HG03432 (cell line): ENCODE data around the gene GID8.
"Not testable (repeated sequence)": the region's sequence is repeated elsewhere in the genome, so short reads cannot be mapped to it uniquely, and the experiment has no call there.

Experiments
- ATAC-seq: cut with Tn5 transposase; IDR thresholded peaks from one replicate; pipeline ENCODE4 v1.9.1; 2021; ENCODE audit warnings: mild to moderate bottlenecking, moderate library complexity; ENCODE audit not compliant: unreplicated experiment

GID8 gene

GRCh38 chr20:62956387-62957135 is 18.6 kb downstream of the GID8 start:
- no peak for ATAC-seq

- no peak for ATAC-seq
Measured at GRCh38 chr20:62957136-62958117, 19.5 kb downstream of the GID8 start.

- no peak for ATAC-seq
Measured at GRCh38 chr20:62958388-62959100, 20.6 kb downstream of the GID8 start.

DNA sequence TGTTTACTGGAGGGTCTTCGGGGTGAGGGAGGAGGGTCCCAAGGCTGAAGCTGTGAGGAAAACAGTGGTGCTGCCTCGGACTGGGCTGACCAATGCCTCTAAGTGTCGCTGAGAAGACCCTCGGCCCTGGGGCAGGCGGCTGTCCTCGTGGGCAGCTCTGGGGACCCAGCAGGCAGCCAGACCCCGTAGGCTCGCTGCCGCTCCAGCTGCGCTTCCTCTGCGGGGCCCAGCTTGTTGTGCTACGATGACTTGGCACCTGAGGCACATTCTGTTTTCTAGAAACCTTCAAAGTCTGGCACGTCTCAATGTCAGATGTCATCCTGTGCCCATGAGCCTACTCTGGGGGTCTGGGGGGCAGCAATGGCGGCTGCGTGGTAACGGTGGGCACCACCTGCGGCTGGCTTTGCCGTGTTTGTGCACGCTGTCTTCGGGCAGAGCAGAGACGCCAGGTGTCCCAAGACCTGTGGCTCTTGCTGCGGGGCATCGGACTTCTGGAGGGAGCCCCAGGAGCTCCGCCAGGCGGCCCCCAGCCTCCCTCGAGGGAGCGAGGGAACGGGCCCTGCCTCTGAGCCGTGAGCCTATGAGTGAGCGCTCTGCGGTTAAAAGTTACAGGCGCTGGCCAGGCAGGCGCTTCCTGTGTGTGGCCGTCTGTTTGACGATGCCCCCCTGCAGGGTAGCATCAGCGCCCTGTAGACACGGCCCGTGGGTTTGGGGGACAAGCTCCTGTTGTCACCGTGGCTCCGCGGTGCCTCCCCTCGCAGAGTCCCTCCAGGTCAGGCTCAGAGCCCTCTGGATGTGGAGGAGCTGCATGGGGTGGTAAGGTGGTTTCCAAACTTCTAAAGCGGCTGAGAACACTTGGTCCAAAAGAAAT is 21.4 kb downstream of the GID8 start:
- no peak for ATAC-seq

GRCh38 chr20:62959998-62960436 is 22.1 kb downstream of the GID8 start:
- ATAC-seq = no peak

DNA sequence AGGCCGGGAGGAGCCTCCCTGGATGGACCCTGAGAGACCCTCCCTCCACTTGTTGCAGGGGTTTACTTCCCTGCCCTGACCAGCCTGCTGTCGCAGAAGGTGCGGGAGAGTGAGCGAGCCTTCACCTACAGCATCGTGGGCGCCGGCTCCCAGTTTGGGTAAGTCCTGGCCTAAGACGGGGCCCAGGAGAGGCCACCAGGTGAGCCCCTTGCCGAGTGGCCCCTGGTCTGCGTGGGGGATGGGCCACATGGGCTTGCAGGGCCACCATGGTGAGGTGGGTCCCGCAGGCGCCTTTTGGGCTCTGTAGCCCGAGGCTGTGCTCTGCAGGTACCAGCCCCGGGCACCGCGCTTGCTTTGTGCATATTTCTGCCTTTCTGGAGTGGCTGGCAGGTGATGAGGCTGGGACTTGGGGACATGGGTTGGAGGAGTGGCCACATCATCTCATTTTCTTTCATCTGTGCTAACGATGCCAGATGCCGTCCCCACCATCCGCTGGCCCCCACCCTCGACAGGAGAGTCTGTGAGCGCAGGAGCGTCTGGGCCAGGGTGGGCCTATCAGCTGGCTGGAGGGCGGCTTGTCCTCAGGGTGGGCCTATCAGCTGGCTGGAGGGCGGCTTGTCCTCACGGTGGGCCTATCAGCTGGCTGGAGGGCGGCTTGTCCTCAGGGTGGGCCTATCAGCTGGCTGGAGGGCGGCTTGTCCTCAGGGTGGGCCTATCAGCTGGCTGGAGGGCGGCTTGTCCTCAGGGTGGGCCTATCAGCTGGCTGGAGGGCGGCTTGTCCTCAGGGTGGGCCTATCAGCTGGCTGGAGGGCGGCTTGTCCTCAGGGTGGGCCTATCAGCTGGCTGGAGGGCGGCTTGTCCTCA is 22.7 kb downstream of the GID8 start:
- not testable (repeated sequence) for ATAC-seq

DNA sequence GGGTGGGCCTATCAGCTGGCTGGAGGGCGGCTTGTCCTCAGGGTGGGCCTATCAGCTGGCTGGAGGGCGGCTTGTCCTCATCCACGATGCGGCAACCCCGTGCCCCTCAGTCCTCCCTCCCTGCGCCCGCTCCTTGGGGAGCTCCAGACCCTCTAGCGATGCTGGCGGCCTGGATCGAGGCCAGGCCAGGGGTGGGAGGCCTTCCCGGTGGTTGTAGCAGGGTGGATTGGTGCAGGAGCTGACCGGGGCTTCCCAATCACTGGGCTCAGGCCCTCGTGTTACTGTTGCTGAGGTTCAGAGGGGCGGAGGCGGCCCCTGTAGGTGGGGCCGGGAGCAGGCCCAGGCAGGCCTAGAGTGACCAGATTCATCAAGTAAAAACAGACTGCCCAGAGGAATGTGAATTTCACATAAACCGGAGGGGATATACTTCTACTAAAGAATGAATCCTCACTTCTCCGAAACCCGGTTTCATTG is 23.4 kb downstream of the GID8 start:
- ATAC-seq = no peak

DNA sequence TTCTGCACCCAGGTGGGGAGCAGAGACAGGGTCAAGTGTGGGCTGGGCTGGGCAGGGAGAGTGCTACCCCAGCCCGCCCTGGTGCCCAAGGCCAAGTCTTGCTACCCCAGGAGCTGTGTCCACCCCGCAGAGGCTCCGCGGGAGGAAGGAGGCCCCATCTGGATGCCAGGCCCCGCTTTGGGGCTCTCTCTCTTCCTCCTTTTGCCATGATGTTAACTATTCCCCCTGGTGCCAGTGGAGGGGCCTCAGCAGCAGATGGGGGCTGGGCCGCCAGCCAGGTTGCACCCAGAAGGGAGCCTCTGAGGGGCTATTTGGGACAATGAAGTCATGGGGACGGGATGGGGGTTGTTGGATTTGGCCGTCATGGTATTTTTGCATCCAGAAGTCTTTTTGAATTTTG is 23.9 kb downstream of the GID8 start:
- ATAC-seq = no peak

DNA sequence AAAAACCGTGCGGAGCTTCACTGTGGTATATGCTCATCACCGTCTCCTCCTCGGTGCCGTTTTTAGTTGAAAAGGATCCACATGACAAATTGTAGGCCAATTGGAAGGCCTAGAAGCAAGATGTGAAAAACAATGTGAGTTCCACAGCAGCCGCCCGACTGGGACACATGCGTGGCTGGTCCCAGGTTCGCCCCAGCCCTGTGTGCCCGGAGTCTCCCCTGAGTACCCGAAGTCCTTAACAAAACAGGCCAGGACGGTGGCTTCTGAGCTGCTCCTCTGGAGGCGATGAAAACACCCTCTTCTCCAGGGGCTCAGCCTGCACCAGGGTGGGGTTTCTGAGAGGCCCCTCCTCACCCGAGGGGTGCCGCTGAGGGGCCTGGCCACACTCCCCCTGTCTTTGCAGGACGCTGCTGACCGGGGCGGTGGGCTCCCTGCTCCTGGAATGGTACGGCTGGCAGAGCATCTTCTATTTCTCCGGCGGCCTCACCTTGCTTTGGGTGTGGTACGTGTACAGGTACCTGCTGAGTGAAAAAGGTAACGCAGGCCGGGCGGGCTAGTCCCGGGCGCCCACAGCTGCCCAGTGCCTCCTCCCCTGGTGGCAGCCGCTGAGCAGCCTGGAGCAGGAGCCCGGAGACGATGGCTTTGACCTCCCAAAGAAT is 24.4 kb downstream of the GID8 start:
- ATAC-seq = no peak

DNA sequence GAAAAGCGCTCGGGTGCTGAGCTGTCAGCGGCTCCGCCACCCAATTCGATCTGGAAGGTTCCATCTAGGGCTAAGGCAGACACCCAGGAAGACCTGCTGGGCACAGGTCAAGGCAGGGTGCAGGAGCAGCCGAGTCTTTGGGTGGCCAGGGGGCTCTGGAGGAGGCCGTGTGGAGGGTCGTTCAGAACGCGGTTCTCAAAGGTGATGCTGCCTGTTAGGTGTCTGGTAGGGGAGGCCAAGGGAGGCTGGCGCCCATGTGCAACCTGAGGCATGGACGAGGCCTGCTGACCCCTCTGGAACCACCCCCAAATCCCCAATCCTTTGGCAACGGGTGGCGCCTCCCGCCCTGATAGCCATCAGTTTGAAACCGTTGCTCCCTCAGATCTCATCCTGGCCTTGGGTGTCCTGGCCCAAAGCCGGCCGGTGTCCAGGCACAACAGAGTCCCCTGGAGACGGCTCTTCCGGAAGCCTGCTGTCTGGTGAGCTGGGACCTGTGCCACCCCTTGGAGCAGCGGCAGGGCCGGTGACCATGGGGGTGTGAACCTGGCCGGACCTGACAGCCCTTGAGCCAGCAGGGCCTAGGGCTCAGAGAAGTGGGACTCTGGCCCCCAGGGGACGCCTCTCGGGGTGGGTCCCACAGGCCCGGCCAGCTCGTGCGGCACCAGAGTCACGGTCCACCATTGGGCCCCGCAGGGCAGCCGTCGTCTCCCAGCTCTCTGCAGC is 25.1 kb downstream of the GID8 start:
- no peak for ATAC-seq

- ATAC-seq = no peak
Measured at GRCh38 chr20:62963614-62964397, 25.9 kb downstream of the GID8 start.

DNA sequence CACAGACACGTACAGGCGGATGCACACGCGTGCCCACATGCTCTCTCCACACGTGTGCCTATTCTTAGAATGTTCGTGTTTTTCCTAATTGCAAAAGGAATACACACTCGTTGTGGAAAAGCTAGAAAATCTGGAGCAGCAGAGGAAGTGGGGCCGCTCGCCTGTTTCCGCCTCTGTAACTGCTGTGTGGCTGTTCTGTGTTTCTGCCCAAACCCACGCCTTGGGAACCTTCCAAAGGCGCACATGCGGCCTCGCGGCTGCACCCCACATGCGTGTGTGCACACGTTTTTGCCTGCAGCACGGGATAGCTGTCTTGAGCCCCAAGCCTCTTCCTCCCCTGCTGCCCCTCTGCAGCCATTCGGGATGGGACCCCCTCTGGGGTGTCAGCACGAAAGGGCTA is 26.8 kb downstream of the GID8 start:
- no peak for ATAC-seq

DNA sequence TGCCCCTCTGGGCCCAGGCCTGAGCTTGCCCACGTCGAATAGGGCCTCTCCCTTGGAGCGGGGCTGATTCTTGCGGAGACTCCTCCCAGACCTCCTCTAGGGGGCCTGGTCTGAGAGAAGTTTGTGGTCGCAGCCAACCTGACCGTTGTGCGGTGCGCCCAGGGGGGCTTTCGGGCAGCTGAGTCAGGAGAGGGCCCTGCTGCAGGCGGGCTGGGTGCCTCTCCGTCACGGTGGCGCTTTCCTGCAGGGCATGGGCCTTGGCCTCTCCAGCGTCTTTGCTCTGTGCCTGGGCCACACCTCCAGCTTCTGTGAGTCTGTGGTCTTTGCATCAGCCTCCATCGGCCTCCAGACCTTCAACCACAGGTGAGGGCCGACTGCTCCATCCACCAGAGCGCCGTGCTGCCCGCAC is 27.4 kb downstream of the GID8 start:
- ATAC-seq = no peak

DNA sequence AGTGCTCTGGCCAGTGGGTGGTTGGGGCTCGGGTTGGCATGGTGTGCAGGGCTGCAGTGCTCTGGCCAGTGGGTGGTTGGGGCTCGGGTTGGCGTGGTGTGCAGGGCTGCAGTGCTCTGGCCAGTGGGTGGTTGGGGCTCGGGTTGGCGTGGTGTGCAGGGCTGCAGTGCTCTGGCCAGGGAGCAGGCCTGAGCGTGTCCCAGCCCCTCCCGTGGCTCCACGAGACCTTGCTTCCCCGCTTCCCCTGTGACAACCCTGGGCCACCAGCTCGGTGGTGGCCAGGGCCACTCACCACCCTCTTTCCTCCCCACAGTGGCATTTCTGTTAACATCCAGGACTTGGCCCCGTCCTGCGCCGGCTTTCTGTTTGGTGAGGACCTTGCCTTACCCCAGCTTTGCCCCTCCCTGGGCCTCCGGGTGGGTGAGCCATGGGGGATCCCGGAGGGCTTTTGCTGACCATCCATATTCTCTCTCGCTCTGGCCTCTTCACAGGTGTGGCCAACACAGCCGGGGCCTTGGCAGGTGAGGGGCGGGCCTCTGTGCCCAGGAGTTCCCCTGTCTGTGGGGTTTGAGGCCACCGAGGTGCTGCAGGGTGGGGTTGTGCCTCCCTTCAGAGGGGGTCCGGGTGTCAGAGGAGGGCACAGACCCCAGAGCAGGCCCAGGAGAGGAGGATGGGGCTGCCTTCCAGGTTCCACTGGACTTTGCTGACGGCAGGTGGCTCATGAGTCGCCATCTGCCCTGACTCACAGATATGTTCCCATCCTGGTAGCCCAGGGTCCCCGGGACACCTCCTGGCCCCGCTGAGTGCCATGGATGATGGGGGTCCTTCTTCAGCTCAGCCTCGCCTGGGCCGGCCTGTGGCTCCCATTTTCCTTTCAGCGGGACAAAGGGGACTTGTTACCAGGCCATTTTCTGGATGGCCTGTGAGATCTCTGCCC is 28.5 kb downstream of the GID8 start:
- ATAC-seq = no peak

DNA sequence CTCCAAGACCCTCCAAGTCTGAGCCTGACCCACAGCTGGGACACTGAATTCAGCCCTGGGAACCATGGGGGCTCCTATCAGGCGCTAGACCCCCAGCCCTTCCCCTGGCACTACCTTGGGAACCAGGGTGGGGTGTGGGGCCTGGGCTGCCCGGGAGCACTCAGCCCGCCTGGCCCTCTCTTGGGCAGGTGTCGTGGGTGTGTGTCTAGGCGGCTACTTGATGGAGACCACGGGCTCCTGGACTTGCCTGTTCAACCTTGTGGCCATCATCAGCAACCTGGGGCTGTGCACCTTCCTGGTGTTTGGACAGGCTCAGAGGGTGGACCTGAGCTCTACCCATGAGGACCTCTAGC is 29.2 kb downstream of the GID8 start:
- ATAC-seq = no peak

DNA sequence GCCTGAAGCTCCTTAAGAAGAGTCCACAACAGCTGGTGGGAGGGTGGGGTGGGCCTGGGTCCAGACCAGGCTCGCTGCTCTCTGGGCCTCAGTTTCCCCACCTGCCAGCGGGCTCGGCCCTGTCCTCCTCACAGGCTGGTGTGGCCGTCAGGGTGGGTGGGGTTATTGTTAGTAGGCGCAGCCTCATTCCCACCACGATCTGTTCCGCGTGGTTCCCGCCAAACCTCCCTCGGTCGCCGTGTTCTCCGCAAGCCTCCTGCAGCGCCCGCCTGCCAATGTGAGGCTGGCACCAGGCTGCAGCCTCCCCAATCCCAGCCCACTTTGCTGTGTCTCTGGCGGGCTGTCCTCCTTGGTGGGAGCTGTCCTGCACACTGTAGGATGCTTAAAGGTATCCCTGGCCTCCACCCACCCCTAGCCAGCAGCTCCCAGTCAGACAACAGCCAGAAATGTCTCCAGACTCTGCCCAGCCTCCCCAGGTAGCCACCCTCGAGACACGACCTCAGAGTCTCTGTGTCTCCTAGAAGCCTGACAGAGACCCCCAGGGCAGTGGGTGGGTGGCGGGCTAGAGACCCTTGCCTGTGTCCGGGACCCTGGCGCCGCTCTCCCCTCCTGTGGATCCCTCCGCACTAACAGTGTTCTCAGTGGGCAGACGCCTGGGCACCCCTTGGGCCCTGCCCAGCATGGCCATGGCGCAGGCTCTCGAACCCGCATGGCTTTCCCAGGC is 29.8 kb downstream of the GID8 start:
- no peak for ATAC-seq
